ENCODE measurements around the gene PHF2. TPM values are rescaled to one million over a fixed set of nuclear protein-coding genes. Genes with fewer than 3 reads are reported as not detected.

PHF2 gene
- total RNA-seq, 1 experiment from 2014 or later, result 26.3 TPM

DNA sequence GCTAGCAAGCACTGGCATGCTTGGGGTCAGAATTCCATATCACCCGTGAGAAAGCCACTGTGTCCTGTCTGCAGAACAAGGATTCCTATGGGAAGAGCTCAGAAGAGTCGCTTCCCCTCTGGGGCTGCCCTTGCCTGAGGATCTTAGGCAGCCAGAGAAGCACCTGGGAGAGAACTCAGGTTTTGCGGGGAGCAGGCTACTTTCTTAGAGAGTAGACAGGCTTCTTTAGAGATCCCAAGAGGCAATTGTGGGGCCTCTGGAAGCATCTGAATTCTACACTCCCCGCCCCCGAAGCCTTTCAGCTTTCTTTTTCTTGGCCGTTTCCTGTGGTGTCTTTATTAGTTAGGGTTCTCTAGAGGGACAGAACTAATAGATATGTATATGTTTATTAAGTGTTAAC lies 40.9 kb downstream of the PHF2 start:
- intact Hi-C loops (cut with micrococcal nuclease; ENCODE audit: unreplicated experiment), result no loop called here
- no peaks in the 10 kb centered on the region for H3K27me3 ChIP-seq (ENCODE audit: insufficient read depth, low read depth)
- no peak for TF ChIP-seq EZH2 (IDR thresholded peaks at IDR 0.05; ENCODE audit: low read depth)
- TF ChIP-seq CTCF (conservative IDR thresholded peaks at IDR 0.05), result no peak
- H3K4me1 ChIP-seq (replicated peaks; ENCODE audit: insufficient read depth), result no peaks in the 10 kb centered on the region
- H3K4me2 ChIP-seq, result no peak overlapping the region
- H3F3A ChIP-seq (ENCODE audit: insufficient read depth, low read depth), result no peaks in the 10 kb centered on the region
- H3K79me2 ChIP-seq (ENCODE audit: low read depth), result no peaks in the 10 kb centered on the region
- BruUV-seq (replicated peaks), result no TSS peak
- no peak for DNase-seq
- H3K9me3 ChIP-seq (ENCODE audit: insufficient read depth, low read depth), result no peaks in the 10 kb centered on the region
- no peak overlapping the region for H3K27ac ChIP-seq
- no peak overlapping the region for H2AFZ ChIP-seq
- H3K36me3 ChIP-seq (ENCODE audit: low read depth), result no peaks in the 10 kb centered on the region
- ChIA-PET POLR2A (ENCODE audit: unreplicated experiment) (no interaction called here), CTCF (no interaction called here)
- H3K4me3 ChIP-seq, result no peak overlapping the region
- H4K20me1 ChIP-seq (ENCODE audit: insufficient read depth), result no peaks in the 10 kb centered on the region
- no peaks in the 10 kb centered on the region for H3K9me2 ChIP-seq (ENCODE audit: insufficient read depth)

- Histone ChIP-seq H3K79me2 (ENCODE audit: low read depth) (0 out of 2 replicates have a peak, but pooled peaks cover 9% of the 10 kb centered on the region), H3K9me3 (ENCODE audit: insufficient read depth, low read depth) (no peaks in the 10 kb centered on the region), H3K4me3 (no peak overlapping the region), H3K36me3 (ENCODE audit: low read depth) (no peaks in the 10 kb centered on the region), H3K4me1 (replicated peaks; ENCODE audit: insufficient read depth) (no peaks in the 10 kb centered on the region), H3K9me2 (ENCODE audit: insufficient read depth) (no peaks in the 10 kb centered on the region), H3K27ac (no peak overlapping the region), H2AFZ (no peak overlapping the region), H4K20me1 (ENCODE audit: insufficient read depth) (no peaks in the 10 kb centered on the region), H3F3A (ENCODE audit: insufficient read depth, low read depth) (no peaks in the 10 kb centered on the region), H3K27me3 (ENCODE audit: insufficient read depth, low read depth) (no peaks in the 10 kb centered on the region), H3K4me2 (no peak overlapping the region)
- CTCF ChIA-PET, result no interaction called here
- TF ChIP-seq CTCF (conservative IDR thresholded peaks at IDR 0.05) (no peak), EZH2 (IDR thresholded peaks at IDR 0.05; ENCODE audit: low read depth) (no peak)
- BruUV-seq (replicated peaks), result no TSS peak
- intact Hi-C loops (cut with micrococcal nuclease; ENCODE audit: unreplicated experiment), result no loop called here
- DNase-seq, result no peak
- POLR2A ChIA-PET (ENCODE audit: unreplicated experiment), result no interaction called here
Measured at GRCh38 chr9:93619272-93619775, 42.9 kb downstream of the PHF2 start.

DNA sequence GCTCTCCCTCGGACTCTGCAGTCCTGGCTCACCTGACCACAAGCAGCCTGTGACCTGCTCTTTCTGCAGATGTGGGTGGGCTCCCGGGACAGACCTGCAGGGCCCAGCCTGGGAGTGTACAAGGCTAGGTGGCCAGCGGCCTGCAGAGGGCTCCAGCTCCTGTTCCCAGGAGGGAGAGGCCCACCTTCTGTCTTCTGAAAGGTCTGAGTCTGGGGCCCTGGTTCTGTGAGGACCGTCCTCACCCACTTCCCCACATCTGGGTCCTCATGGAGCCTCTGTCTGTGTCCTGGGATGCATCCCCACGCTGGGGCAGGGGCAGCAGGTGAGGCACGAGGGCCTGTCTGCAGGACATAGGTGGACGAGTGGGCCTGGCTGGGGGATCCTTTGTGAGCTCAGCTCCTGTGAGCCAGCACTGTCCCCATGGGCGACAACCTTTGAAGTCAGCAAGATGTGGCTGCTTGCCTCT lies 43.7 kb downstream of the PHF2 start:
- Histone ChIP-seq H3K27me3 (ENCODE audit: insufficient read depth, low read depth) (no peaks in the 10 kb centered on the region), H3K9me3 (ENCODE audit: insufficient read depth, low read depth) (no peaks in the 10 kb centered on the region), H3K4me1 (replicated peaks; ENCODE audit: insufficient read depth) (no peaks in the 10 kb centered on the region), H3K4me2 (no peak overlapping the region), H3K79me2 (ENCODE audit: low read depth) (0 out of 2 replicates have a peak, but pooled peaks cover 12% of the 10 kb centered on the region), H3K4me3 (no peak overlapping the region), H2AFZ (no peak overlapping the region), H4K20me1 (ENCODE audit: insufficient read depth) (no peaks in the 10 kb centered on the region), H3K27ac (no peak overlapping the region), H3K36me3 (ENCODE audit: low read depth) (no peaks in the 10 kb centered on the region), H3K9me2 (ENCODE audit: insufficient read depth) (no peaks in the 10 kb centered on the region), H3F3A (ENCODE audit: insufficient read depth, low read depth) (no peaks in the 10 kb centered on the region)
- intact Hi-C loops (cut with micrococcal nuclease; ENCODE audit: unreplicated experiment), result no loop called here
- TF ChIP-seq CTCF (conservative IDR thresholded peaks at IDR 0.05), result no peak
- no peak for TF ChIP-seq EZH2 (IDR thresholded peaks at IDR 0.05; ENCODE audit: low read depth)
- POLR2A ChIA-PET (ENCODE audit: unreplicated experiment), result no interaction called here
- no peak for DNase-seq
- BruUV-seq (replicated peaks), result no TSS peak
- CTCF ChIA-PET, result interaction anchor here (0.6 kb wide), 1 partner anchor 9 kb away, joined by 4 read pairs; no protein-coding TSS in a partner anchor
